Measurements from ENCODE around the gene PJA1.

GRCh38 chrX:69145714-69146113 is 19.5 kb downstream of the PJA1 start:
- TF ChIP-seq POLR2A (IDR thresholded peaks at IDR 0.05) (no peak), CTCF (IDR thresholded peaks at IDR 0.05) (no peak)
